ENCODE measurements around the gene FCRL1.

The FCRL1 gene

GRCh38 chr1:157819896-157820295 lies at the start of gene FCRL1:
Gene FCRL1 (minus strand): TSS chr1:157820120. CDS start chr1:157820037, 83 bp downstream.
- no peak for DNase-seq (ENCODE audit: low spot score)

GRCh38 chr1:157868654-157869053 lies 48.7 kb upstream of the FCRL1 start:
- no peak for DNase-seq (ENCODE audit: low spot score)

- DNase-seq (ENCODE audit: low spot score): no peak
Observed at GRCh38 chr1:157862114-157863070, 42.5 kb upstream of the FCRL1 start.

- DNase-seq (ENCODE audit: low spot score): no peak
Observed at GRCh38 chr1:157856538-157856937, 36.6 kb upstream of the FCRL1 start.

- DNase-seq (ENCODE audit: low spot score): no peak
Observed at GRCh38 chr1:157852476-157852875, 32.6 kb upstream of the FCRL1 start.

GRCh38 chr1:157849229-157849875 lies 29.4 kb upstream of the FCRL1 start:
- DNase-seq (ENCODE audit: low spot score): no peak

- DNase-seq (ENCODE audit: low spot score): no peak
Observed at GRCh38 chr1:157844089-157844830, 24.3 kb upstream of the FCRL1 start.

- DNase-seq (ENCODE audit: low spot score): no peak
Observed at GRCh38 chr1:157842939-157843338, 23.0 kb upstream of the FCRL1 start.

GRCh38 chr1:157841708-157842107 lies 21.8 kb upstream of the FCRL1 start, which contains the start of gene CD5L:
Gene CD5L (minus strand): TSS chr1:157841808. CDS start chr1:157841701, 107 bp downstream.
- no peak for DNase-seq (ENCODE audit: low spot score)

GRCh38 chr1:157838966-157839365 lies 19.0 kb upstream of the FCRL1 start:
- no peak for DNase-seq (ENCODE audit: low spot score)

GRCh38 chr1:157834430-157834829 lies 14.5 kb upstream of the FCRL1 start:
- no peak for DNase-seq (ENCODE audit: low spot score)

- no peak for DNase-seq (ENCODE audit: low spot score)
Observed at GRCh38 chr1:157833145-157833544, 13.2 kb upstream of the FCRL1 start.

- no peak for DNase-seq (ENCODE audit: low spot score)
Observed at GRCh38 chr1:157831968-157832626, 12.2 kb upstream of the FCRL1 start.

GRCh38 chr1:157830887-157831286 lies 11.0 kb upstream of the FCRL1 start:
- no peak for DNase-seq (ENCODE audit: low spot score)

- DNase-seq (ENCODE audit: low spot score): no peak
Observed at GRCh38 chr1:157829711-157830110, 9.8 kb upstream of the FCRL1 start.

- no peak for DNase-seq (ENCODE audit: low spot score)
Observed at GRCh38 chr1:157829210-157829609, 9.3 kb upstream of the FCRL1 start.

- DNase-seq (ENCODE audit: low spot score): no peak
Observed at GRCh38 chr1:157820299-157820698, 379 bp upstream of the FCRL1 start.

- no peak for DNase-seq (ENCODE audit: low spot score)
Observed at GRCh38 chr1:157819215-157819614, 705 bp downstream of the FCRL1 start.

GRCh38 chr1:157813269-157813668 lies 6.7 kb downstream of the FCRL1 start:
- no peak for DNase-seq (ENCODE audit: low spot score)

GRCh38 chr1:157806431-157807149 lies 13.3 kb downstream of the FCRL1 start:
- no peak for DNase-seq (ENCODE audit: low spot score)

GRCh38 chr1:157803851-157804250 lies 16.1 kb downstream of the FCRL1 start:
- DNase-seq (ENCODE audit: low spot score): no peak

All from AG20443 (cell line).